HepG2 (cell line): ENCODE data around the gene SPC24. TPM values are rescaled to one million over a fixed set of nuclear protein-coding genes. Genes with fewer than 3 reads are reported as not detected.

Experiments
- ATF4 ChIP-seq, 2 experiments: fragments of 450-650 bp in 1 of 2; sonication (generic) in 1 of 2; formaldehyde crosslinking; IDR thresholded peaks; 2 replicates each; pipeline versions ENCODE4 v1.5.0 to v1.8.0; 2020 to 2022; ENCODE audit warnings: mild to moderate bottlenecking in 1 of 2, missing genetic modification reagents in 1 of 2
- CBFB ChIP-seq: sonication (generic); formaldehyde crosslinking; IDR thresholded peaks from 2 replicates; pipeline ENCODE4 v1.4.0; 2020; ENCODE audit warnings: missing genetic modification reagents
- DPF2 ChIP-seq: sonication (generic); formaldehyde crosslinking; IDR thresholded peaks from 2 replicates; pipeline ENCODE4 v1.4.0; 2020; ENCODE audit warnings: mild to moderate bottlenecking, low read depth, missing genetic modification reagents, borderline replicate concordance
- FOXC1 ChIP-seq: sonication (generic); formaldehyde crosslinking; IDR thresholded peaks from 2 replicates; pipeline ENCODE4 v1.8.0; 2022; ENCODE audit warnings: mild to moderate bottlenecking, missing genetic modification reagents, borderline replicate concordance
- GATA4 ChIP-seq: sonication (generic); IDR thresholded peaks from 2 replicates; pipeline ENCODE4 v1.6.1; 2016; ENCODE audit warnings: antibody characterized with exemption, low read depth, borderline replicate concordance
- HNF4G ChIP-seq, 2 experiments: sonication (generic) in 1 of 2; formaldehyde crosslinking in 1 of 2; IDR thresholded peaks; 2 replicates each; pipeline versions ENCODE4 v1.4.0 to v1.6.1; 2011 to 2020; ENCODE audit warnings: borderline replicate concordance in 2 of 2, low read depth in 2 of 2, mild to moderate bottlenecking in 2 of 2, low read length in 1 of 2, missing genetic modification reagents in 1 of 2, moderate library complexity in 1 of 2
- JDP2 ChIP-seq: sonication (generic); formaldehyde crosslinking; IDR thresholded peaks from 2 replicates; pipeline ENCODE4 v1.8.1; 2022; ENCODE audit warnings: missing genetic modification reagents, borderline replicate concordance
- JUNB ChIP-seq: sonication (generic); formaldehyde crosslinking; IDR thresholded peaks from 2 replicates; pipeline ENCODE4 v1.8.0; 2022; ENCODE audit warnings: missing genetic modification reagents, mild to moderate bottlenecking, borderline replicate concordance
- NR3C1 ChIP-seq: sonication (generic); formaldehyde crosslinking; IDR thresholded peaks from 2 replicates; pipeline ENCODE4 v1.4.0; 2020; ENCODE audit warnings: missing genetic modification reagents
- PPARG ChIP-seq: conservative IDR thresholded peaks from 2 replicates; pipeline ENCODE4 v1.6.1; 2016; ENCODE audit warnings: missing biosample characterization, missing genetic modification reagents
- RBAK ChIP-seq: sonication (generic); formaldehyde crosslinking; IDR thresholded peaks from 2 replicates; pipeline ENCODE4 v1.5.1; 2020; ENCODE audit warnings: mild to moderate bottlenecking, missing genetic modification reagents
- SMAD3 ChIP-seq: sonication (generic); formaldehyde crosslinking; IDR thresholded peaks from 2 replicates; pipeline ENCODE4 v1.4.0; 2020; ENCODE audit warnings: missing genetic modification reagents
- TARDBP ChIP-seq: sonication (generic); formaldehyde crosslinking; IDR thresholded peaks from 2 replicates; pipeline ENCODE4 v1.8.0; 2022; ENCODE audit warnings: mild to moderate bottlenecking, missing genetic modification reagents
- THAP11 ChIP-seq: IDR thresholded peaks from 2 replicates; pipeline ENCODE4 v1.6.1; 2016; ENCODE audit warnings: missing biosample characterization, missing genetic modification reagents
- WIZ ChIP-seq: sonication (generic); formaldehyde crosslinking; IDR thresholded peaks from 2 replicates; pipeline ENCODE4 v1.5.1; 2020; ENCODE audit warnings: mild to moderate bottlenecking, missing genetic modification reagents
- ZBTB33 ChIP-seq: sonication (generic); formaldehyde crosslinking; IDR thresholded peaks from 2 replicates; pipeline ENCODE4 v1.4.0; 2020; ENCODE audit warnings: missing genetic modification reagents
- ZFAT ChIP-seq: sonication (generic); formaldehyde crosslinking; conservative IDR thresholded peaks from 2 replicates; pipeline ENCODE4 v1.8.1; 2023; ENCODE audit warnings: missing genetic modification reagents, inconsistent platforms
- ZFP62 ChIP-seq: sonication (generic); formaldehyde crosslinking; IDR thresholded peaks from 2 replicates; pipeline ENCODE4 v1.4.0; 2020; ENCODE audit warnings: missing genetic modification reagents
- ZNF136 ChIP-seq: sonication (generic); formaldehyde crosslinking; IDR thresholded peaks from 2 replicates; pipeline ENCODE4 v1.8.1; 2022; ENCODE audit warnings: low read depth, mild to moderate bottlenecking, moderate library complexity, missing genetic modification reagents
- ZNF343 ChIP-seq: sonication (generic); formaldehyde crosslinking; IDR thresholded peaks from 2 replicates; pipeline ENCODE4 v1.4.0; 2020; ENCODE audit warnings: mild to moderate bottlenecking, missing genetic modification reagents
- ZNF644 ChIP-seq: IDR thresholded peaks from 2 replicates; pipeline ENCODE4 v1.6.1; 2016; ENCODE audit warnings: low read depth
- ZNF75D ChIP-seq: sonication (generic); formaldehyde crosslinking; IDR thresholded peaks from 2 replicates; pipeline ENCODE4 v1.8.1; 2023; ENCODE audit warnings: missing genetic modification reagents, mild to moderate bottlenecking, borderline replicate concordance
- ZNF879 ChIP-seq: sonication (generic); formaldehyde crosslinking; IDR thresholded peaks from 2 replicates; pipeline ENCODE4 v1.8.1; 2023; ENCODE audit warnings: missing genetic modification reagents
- polyA plus RNA-seq, 8 experiments: library from polyadenylated mRNA; depleted of rRNA in 3 of 8; stranded (reverse) in 7 of 8; unstranded in 1 of 8; fragments of >200 nt; fragmentation: Illumina TruSeq in 4 of 8; extraction: Trizol in 4 of 8; gene quantifications; 2 replicates each; pipeline versions ENCODE4 v1.2.1 to v1.2.3, GENCODE V29; 2011 to 2016; ENCODE audit warnings: low read depth in 4 of 8, missing spikeins in 1 of 8, mixed read lengths in 1 of 8; ENCODE audit not compliant: insufficient read depth in 1 of 8
- total RNA-seq, 5 experiments: library from RNA; depleted of rRNA; stranded (reverse); fragments of >200 nt; fragmentation: Illumina TruSeq; extraction: Trizol; gene quantifications; 2 replicates each; pipeline ENCODE4 v1.2.3, GENCODE V29; 2016; ENCODE audit warnings: low read depth in 1 of 5
- TF ChIP-seq, protein P1 (sequence below): sonication (generic); formaldehyde crosslinking; IDR thresholded peaks from 2 replicates; pipeline ENCODE4 v1.4.0; 2020; ENCODE audit warnings: missing genetic modification reagents
- TF ChIP-seq, protein P2 (sequence below): sonication (generic); formaldehyde crosslinking; IDR thresholded peaks from 2 replicates; pipeline ENCODE4 v1.8.1; 2022; ENCODE audit warnings: mild to moderate bottlenecking, missing genetic modification reagents

SPC24 gene
- total and polyA plus RNA-seq, 2 of the 13 experiments (the other 11 are each of a cell fraction or from before 2014, with no cell fraction given), result 10.0 to 46.2 TPM

GRCh38 chr19:11142528-11143171 lies 12.9 kb downstream of the SPC24 start (continued):
- TF ChIP-seq, protein P1, sequence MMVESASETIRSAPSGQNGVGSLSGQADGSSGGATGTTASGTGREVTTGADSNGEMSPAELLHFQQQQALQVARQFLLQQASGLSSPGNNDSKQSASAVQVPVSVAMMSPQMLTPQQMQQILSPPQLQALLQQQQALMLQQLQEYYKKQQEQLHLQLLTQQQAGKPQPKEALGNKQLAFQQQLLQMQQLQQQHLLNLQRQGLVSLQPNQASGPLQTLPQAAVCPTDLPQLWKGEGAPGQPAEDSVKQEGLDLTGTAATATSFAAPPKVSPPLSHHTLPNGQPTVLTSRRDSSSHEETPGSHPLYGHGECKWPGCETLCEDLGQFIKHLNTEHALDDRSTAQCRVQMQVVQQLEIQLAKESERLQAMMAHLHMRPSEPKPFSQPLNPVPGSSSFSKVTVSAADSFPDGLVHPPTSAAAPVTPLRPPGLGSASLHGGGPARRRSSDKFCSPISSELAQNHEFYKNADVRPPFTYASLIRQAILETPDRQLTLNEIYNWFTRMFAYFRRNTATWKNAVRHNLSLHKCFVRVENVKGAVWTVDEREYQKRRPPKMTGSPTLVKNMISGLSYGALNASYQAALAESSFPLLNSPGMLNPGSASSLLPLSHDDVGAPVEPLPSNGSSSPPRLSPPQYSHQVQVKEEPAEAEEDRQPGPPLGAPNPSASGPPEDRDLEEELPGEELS, result no peak
- TF ChIP-seq ZNF75D (CRISPR knock-in tag) (no peak), ZNF343 (CRISPR knock-in tag) (no peak), WIZ (CRISPR knock-in tag) (no peak), GATA4 (no peak), ZNF879 (CRISPR knock-in tag) (no peak), ZNF644 (CRISPR knock-in tag) (no peak), ZBTB33 (CRISPR knock-in tag) (no peak), NR3C1 (CRISPR knock-in tag) (no peak), PPARG (CRISPR knock-in tag) (no peak), TARDBP (CRISPR knock-in tag) (peak; percentile 26; the same call in 1 of the 2 replicates), ZFP62 (CRISPR knock-in tag) (no peak), CBFB (peak; percentile 50; the same call in 1 of the 2 replicates), THAP11 (CRISPR knock-in tag) (0 out of 2 replicates have a peak, but pooled peaks have one; percentile 11), JUNB (CRISPR knock-in tag) (peak; percentile 81), HNF4G (IDR thresholded peaks at IDR 0.05; ENCODE audit: borderline replicate concordance, low read depth, low read length) (no peak), HNF4G (CRISPR knock-in tag; IDR thresholded peaks at IDR 0.05; ENCODE audit: borderline replicate concordance, low read depth) (no peak), RBAK (CRISPR knock-in tag) (no peak), SMAD3 (CRISPR knock-in tag) (peak; percentile 3; the same call in 1 of the 2 replicates), ZNF136 (CRISPR knock-in tag) (0 out of 2 replicates have a peak, but pooled peaks have one; percentile 18), JDP2 (CRISPR knock-in tag) (no peak), DPF2 (CRISPR knock-in tag) (peak; percentile 77), ATF4 (CRISPR knock-in tag; IDR thresholded peaks at IDR 0.05) (no peak), ZFAT (CRISPR knock-in tag) (no peak), FOXC1 (CRISPR knock-in tag) (no peak)
- TF ChIP-seq, protein P2, sequence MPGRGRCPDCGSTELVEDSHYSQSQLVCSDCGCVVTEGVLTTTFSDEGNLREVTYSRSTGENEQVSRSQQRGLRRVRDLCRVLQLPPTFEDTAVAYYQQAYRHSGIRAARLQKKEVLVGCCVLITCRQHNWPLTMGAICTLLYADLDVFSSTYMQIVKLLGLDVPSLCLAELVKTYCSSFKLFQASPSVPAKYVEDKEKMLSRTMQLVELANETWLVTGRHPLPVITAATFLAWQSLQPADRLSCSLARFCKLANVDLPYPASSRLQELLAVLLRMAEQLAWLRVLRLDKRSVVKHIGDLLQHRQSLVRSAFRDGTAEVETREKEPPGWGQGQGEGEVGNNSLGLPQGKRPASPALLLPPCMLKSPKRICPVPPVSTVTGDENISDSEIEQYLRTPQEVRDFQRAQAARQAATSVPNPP, result no peak
